ENCODE results near the gene SLC9A2. TPM values are rescaled to one million over a fixed set of nuclear protein-coding genes. Genes with fewer than 3 reads are reported as not detected.
A peak's percentile ranks its signal among the peaks of the same experiment; 100 is the strongest.

The SLC9A2 gene, protein sequence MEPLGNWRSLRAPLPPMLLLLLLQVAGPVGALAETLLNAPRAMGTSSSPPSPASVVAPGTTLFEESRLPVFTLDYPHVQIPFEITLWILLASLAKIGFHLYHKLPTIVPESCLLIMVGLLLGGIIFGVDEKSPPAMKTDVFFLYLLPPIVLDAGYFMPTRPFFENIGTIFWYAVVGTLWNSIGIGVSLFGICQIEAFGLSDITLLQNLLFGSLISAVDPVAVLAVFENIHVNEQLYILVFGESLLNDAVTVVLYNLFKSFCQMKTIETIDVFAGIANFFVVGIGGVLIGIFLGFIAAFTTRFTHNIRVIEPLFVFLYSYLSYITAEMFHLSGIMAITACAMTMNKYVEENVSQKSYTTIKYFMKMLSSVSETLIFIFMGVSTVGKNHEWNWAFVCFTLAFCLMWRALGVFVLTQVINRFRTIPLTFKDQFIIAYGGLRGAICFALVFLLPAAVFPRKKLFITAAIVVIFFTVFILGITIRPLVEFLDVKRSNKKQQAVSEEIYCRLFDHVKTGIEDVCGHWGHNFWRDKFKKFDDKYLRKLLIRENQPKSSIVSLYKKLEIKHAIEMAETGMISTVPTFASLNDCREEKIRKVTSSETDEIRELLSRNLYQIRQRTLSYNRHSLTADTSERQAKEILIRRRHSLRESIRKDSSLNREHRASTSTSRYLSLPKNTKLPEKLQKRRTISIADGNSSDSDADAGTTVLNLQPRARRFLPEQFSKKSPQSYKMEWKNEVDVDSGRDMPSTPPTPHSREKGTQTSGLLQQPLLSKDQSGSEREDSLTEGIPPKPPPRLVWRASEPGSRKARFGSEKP
- not detected for total RNA-seq

DNA sequence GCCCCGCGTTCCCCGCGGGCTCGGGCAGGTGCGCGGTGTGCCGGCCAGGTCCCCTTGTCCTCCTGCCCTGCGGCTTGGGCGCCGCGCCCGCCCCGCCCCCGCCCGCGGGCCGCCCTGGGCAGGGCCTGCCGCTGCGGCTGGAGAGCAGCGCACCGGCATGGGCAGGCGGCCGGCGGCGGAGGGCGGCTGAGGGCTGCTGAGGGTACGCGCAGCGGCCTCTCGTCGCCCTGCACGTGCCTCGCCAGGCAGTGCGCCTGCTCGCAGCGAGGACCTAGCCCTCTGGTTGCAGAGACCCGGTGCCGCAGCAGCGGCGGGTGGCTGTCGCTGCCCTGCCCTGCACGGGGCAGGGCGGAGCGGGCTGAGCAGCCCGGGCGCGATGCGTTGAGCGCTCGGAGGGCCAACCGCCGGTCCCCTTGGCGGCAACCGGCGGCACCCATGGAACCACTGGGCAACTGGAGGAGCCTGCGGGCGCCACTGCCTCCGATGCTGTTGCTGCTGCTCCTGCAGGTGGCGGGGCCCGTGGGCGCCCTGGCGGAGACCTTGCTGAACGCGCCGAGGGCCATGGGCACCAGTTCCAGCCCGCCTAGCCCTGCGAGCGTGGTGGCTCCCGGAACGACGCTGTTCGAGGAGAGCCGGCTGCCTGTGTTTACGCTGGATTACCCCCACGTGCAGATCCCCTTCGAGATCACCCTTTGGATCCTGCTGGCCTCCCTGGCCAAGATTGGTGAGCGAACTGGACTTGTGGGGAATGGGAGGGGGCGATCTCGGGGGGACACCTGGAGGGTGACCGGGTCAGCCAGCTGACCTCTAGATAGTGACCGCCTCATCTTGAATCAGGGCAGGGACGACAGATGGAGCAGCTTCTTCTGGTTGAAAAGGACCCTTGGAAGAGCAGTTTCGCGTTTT is at the start of gene SLC9A2:
SLC9A2 (plus strand) TSS at position 140 of the 906 bp plus-strand sequence; CDS start at position 436, 296 bp downstream.
- DNase-seq (ENCODE audit: low spot score) (peak; percentile 52), ATAC-seq (peak; percentile 91)

DNA sequence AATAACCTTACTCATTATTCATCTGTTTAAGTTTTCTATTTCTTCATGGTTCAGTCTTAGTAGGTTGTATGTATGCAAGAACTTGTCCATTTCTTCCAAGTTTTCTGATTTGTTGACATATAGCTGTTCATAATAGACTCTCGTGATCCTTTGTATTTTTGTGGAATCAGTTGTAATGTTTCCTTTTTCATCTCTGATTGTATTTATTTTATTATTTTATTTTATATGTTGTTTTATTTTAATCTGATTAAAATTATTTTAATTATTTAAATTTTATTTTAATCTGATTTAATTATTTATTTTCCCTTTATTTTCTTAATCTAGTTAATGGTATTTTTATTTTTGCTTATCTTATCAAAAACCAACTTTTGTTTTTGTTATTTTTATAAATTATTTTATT is 43.5 kb upstream of the SLC9A2 start:
- no peak for ATAC-seq
- no peak for DNase-seq (ENCODE audit: low spot score)

DNA sequence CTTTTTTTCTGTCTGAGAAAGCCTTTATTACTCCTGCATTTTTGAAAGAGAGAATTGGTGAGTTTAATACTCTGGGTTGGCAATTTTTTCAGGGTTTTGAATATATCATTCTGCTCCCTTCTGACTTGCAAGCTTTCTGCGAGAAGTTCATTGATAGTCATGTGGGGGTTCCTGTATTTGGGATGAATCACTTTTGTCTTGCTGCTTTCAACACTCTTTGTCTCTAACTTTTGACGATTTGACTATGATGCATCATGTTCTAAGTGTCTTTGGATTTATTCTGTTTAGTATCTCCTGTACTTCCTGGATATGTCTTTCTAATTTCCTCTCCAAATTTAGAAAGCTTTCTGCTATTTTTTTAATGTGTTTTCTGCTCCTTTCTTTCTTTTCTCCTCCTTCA is 41.0 kb upstream of the SLC9A2 start:
- ATAC-seq (no peak), DNase-seq (ENCODE audit: low spot score) (no peak)

DNA sequence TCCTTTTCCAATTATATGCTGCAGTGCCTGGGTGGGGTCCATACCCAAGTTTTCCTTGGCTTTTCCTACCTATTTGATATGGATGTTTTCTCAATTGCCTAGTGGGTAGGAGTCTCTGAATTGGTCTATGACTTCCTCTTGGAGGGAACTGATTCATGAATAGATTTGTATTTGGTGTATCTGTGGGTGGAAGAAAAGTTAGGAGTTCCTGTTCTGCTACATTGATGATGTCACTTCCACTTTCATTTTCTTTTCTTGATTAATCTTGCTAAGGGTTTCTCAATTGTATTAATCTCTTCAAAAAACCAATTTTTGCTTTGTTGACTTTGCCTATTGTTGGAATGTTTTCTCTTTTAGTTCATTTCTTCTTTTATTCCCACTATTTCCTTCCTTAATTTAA is 37.4 kb upstream of the SLC9A2 start:
- no peak for ATAC-seq
- no peak for DNase-seq (ENCODE audit: low spot score)

DNA sequence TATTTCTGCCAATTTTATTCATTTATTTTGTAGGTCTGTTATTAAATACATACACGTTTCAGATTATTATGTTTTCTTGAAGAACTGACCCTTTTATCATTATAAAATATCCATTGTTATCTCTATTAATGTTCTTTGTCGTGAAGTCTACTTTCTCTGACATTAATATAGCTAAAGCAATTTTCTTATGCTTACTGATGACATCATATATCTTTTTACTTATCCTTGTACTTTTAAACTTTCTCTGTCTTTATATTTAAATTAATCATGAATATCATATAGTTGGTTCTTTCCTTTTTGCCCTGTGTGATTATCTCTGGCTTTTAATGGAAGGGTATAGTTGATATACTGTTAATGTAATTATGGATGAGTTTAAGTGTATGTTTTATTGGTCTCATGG is 36.5 kb upstream of the SLC9A2 start:
- no peak for ATAC-seq
- DNase-seq (ENCODE audit: low spot score), result no peak

DNA sequence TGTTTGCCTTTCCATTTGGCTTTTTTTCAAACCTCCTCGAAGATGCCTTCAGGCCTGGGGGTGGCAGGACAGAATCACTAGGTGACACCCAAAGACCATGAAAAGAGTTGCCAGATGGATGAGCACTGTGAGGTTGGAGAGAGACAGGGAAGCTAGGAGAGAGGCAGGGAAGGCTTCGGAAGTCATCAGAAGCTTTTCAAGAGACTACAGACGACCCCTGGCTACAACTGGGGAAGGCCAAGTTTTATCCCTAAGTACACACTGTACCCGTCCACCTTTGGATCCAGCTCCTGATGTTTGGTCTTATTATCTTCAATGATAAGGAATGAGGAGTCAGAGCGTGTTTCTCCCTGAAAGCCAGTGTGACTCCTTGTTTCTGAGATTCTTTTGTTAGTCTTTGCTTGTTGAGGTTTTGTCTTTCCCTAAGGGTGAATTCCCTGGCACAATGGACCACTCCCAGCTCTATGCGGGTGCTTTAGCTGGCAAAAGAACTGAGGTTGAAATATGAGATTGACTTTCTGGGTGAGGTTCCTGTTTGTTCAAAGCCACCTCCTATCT is 33.4 kb upstream of the SLC9A2 start:
- ATAC-seq, result no peak
- DNase-seq (ENCODE audit: low spot score), result no peak

DNA sequence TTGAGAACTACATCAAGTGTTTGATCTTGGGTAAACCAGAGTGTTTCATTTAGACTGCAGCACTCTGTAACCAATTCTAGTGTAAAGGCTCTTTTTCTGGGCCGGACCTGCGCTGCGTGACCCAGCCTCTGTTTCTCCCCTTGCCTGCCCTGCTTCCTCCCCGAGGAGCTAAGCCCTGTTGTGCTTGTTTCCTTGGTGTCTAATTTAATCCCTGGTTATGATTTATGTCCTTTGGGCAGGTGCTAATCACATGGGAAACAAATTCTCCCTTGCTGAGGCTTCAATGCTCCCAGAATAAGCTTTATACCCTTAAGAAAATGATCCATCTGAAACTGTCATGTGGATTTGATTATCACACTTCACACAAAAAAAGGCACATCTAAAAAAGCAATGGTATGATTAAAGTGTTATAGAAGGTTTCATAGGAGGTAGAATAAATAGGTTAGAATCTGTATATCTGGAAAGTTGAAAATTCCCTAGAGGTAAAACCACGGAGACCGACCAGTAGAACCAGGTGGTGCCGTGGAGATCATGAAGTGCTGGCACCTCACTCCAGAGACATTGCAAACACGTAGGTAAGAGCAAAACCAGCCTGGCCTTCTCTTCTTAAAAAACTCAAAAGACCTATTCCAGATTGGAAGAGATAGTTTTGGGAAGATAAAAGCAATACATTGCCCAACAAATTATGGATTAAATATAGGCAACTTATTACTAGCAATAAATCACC is 31.0 kb upstream of the SLC9A2 start:
- DNase-seq (ENCODE audit: low spot score) (no peak), ATAC-seq (no peak)

DNA sequence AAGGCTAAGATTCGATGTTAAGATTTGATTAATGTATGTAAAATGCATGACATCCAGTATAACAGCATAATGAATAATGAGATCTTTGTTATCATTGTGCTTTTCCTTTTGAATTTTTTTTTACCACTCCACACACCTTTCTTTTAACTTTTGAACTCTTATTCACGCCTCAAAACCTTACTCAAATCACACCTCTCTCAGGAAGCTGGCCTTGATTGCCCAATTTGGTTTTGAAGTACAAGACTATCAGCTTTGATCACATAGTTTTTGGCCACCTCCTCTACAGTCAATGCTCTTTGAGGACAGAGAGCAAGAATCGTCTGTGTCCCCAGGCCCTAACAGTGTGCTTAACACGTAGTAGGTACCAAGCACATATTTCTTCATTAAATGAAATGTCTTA is 29.9 kb upstream of the SLC9A2 start:
- ATAC-seq, result no peak

DNA sequence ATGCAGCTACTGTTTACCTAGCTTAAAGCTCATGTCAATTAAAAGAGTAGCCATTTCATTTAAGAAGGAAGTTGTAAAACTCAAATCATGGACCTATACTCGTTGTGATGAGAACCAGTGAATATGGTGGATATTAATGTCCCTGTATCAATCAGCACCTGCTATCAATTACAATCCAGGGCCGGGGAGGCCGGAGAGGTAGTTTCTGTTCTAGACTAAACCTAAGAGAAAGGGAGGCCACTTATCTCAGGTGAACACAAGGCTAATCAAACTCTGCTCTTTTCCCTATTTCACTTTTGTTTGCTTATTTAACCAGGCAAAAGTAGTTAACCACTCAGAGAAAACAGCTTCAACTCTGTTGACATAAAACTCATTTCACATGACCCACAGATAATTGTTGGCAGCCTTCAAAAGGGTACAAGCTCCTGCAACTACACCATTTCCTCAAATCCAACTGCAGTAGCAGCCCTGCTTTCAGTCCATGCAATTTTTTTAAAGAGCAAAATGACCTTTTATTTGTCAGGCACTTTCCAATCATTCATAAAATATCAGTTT is 27.8 kb upstream of the SLC9A2 start:
- DNase-seq (ENCODE audit: low spot score), result no peak
- peak; percentile 41 for ATAC-seq

More for the DNA sequence above, 29.9 kb upstream of the SLC9A2 start:
- DNase-seq (ENCODE audit: low spot score), result no peak

DNA sequence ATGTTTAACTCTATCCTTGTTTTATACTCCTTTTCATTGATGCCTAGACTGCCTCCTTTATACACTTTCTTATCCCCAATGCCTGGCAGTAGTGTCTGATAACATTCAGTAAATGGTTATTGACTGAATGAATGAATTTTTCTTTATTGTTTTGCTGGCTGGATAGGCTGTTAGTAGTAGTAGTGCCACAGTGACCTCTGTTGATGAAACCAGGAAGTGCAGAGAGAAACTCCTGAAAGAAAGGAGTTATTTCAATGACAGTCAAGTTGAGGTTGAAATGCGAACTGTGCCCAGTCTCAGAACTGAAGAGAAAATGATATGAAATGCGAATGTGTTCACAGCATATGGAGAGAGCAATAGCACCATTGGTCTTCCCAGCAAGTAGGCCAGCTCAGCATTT is 26.8 kb upstream of the SLC9A2 start:
- DNase-seq (ENCODE audit: low spot score) (no peak), ATAC-seq (no peak)

DNA sequence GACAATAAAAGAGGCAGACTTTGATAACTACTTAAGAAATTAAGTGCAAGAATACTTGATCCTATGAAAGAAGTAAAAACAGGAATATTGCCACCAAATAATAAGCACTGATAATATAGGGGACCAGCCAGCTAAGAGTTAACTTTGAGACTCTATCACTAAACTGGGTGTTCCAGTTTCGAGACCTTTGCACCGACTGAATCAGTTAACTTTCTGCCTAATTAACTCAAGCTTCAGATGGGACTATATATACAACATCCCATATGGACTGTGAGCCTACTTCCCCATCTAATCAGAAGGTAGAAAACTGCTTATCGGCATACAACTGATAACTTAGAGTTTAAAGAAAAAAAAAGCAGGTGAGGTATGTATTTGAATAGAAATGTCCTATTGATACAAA is 25.8 kb upstream of the SLC9A2 start:
- no peak for ATAC-seq
- no peak for DNase-seq (ENCODE audit: low spot score)

DNA sequence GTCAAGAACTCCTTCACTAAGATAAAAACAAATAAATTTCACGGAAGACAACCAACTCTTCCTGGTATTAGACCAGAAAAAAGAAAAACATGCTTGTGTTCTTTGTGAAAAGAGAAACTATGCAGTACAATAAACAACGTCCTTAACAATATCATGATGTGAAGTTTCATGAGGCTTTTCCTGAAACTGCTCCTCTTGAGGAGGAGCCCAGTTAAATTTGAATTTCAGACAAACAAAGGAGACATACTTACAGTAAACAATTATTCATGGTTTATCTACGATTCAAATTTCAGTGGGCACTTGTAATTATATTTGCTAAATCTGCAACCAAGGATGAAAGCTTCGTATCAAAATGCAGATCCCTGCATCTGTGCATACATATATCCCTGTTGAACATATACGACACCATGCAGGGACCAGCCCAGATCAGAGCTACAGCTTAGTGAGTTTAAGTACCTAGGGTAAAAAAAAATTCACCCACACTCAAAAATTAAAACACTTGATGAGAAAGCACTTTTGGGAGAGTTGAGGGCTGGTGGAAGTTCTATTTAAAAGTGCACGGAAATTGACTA is 24.8 kb upstream of the SLC9A2 start:
- DNase-seq (ENCODE audit: low spot score) (no peak), ATAC-seq (no peak)

DNA sequence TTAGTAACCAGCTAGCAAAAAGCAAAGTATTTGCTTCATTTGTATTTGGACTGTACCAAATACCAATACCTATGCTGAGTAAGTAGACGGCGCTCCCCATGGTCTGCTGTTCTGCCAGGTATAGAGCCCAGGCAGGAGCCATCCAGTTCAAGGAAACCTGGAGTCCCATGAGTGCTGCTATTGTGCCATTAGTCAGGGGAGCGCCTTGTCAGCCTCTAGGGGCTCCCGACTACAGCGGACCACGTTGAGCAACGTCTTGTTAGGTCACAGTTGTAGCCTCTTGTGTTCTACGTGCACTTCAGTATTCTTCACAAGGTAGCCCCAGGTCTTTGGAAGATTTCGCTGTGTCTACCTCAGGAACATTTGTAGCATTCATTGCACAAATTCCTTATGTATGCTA is 21.6 kb upstream of the SLC9A2 start:
- no peak for ATAC-seq
- DNase-seq (ENCODE audit: low spot score), result no peak

DNA sequence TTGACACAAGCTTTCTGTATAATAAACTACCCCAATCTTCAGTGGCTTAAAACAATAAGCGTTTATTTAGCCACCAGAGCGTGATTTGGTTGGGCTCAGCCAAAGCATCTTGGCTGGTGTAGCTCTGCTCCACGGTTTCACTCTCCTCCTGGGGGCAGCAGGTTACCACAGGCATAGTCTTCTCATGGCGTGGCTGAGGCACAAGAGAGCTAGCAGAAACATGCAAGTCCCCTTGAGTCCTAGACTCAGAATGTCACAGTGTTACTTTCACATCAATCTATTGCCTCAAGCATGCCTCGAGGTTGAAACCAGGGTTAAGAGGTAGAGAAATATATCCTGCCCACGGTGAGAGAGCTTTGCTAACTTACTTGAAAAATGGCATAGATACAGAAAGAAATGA is 19.9 kb upstream of the SLC9A2 start:
- DNase-seq (ENCODE audit: low spot score), result no peak
- ATAC-seq, result no peak

DNA sequence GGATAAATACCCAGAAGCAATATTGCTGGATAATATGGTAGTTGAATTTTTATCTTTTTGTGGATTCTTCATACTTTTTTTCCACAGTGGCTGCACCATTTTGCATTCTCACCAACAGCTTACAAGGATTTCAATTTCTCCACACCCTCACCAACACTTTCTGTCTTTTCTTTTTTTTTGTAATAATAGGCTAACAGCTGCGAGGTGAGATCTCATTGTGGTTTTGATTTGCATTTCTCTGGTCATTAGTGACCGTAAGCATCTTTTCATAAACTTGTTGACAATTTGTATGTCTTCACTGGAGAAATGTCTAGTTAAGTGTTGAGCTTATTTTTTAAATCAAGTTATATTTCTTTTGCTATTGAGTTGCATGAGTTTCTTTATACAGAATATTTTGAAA is 17.6 kb upstream of the SLC9A2 start:
- ATAC-seq, result no peak

DNA sequence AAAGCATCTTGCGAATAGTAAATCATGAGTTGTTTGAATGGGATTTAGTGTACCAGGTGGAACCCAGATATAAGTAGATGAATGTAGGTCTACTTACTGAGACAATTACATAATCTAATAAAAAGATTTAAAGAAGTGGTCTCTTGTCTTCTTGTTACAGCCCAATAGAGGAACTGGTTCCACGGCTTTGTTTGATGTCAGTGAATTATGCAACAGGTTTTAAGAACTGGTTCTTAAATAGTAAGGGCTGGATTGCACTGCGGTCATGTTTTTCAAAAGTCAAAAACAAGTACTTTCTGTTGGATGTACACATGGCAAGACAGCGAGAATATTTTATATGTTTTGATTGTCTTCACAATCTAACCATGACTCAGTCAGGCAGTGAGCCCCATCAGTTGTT is 15.4 kb upstream of the SLC9A2 start:
- DNase-seq (ENCODE audit: low spot score) (no peak), ATAC-seq (no peak)

More for the DNA sequence above, 17.6 kb upstream of the SLC9A2 start:
- DNase-seq (ENCODE audit: low spot score), result no peak

DNA sequence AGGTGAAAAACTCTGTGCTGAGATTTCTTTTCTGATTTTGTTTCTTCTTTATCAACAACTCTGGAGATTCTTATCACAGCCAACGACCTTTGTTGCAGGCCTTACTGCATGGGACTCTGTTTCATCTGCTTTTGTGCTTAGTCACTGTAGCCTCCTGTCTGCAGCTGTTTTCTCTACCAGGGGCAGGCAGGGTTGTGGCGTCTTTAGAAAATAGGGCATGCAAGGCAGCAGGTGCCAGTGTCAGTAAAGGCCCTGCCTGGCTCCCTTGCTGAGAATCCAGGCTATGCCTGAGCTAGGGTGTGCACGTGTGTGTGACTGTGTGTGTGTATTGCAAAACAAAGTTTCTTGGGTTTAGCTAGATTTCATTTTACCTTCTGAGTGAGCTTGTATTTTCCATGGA is 14.6 kb upstream of the SLC9A2 start:
- no peak for DNase-seq (ENCODE audit: low spot score)
- no peak for ATAC-seq

DNA sequence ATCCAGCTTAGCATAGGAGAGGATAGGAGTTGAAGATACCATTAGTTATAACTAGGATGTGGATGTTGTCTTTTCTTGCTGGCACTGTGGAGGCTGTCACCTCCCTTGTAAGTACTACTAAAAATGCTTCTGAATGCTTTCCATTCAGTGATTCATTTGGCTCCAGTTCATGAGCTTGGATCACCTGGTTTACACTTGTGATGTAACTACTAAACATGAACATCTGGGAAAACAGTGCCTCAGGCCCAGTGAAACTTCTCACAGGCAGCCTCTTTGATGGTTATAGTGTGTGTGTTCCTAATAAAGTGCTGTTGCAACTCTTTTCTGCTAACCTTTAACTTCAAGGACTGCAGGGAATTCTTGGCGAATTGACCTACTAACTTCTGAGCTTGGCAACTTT is 13.0 kb upstream of the SLC9A2 start:
- DNase-seq (ENCODE audit: low spot score) (no peak), ATAC-seq (no peak)

DNA sequence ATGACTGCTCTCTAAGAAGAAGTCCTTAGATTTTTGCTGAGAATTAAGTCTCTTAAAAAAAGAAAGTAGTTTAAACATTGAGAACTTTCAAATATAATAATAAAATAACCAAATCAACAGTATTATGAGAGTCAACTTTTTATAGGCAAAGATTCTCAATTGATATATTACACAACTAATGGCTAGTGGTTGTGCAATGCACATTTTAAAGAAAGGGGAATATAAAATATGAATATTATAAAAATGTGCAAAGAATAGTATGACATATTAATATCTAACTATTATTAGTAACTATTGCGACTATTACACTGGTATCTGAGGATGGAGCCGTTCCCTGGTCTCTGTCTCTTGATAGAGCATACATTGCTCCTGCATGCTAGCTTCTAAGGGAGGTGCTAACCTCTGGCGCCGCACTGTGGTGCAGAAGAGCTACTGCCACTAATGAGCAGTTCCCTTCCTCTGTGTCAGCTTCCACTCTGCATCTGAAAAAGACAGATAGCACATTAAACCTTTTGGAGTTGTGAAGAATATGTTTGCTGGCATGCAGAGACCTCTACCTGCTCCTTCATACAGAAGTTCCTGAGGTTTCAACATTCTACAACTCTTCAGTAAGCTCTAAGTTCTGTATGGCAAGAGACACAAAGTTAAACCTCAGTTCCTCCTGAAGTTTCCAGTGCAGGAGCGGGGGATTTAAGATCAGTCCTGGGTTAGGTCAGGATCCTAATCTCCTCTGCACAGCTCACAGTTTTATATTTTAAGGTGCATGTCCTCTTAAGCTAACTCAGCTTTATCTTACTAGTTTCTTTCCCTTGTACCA is 3.5 kb upstream of the SLC9A2 start:
- ATAC-seq (peak; percentile 81), DNase-seq (ENCODE audit: low spot score) (peak; percentile 49)

All from left lobe of liver (tissue), 2 donors.